Measurements from ENCODE around the gene PDF.

Gene PDF, protein sequence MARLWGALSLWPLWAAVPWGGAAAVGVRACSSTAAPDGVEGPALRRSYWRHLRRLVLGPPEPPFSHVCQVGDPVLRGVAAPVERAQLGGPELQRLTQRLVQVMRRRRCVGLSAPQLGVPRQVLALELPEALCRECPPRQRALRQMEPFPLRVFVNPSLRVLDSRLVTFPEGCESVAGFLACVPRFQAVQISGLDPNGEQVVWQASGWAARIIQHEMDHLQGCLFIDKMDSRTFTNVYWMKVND

DNA sequence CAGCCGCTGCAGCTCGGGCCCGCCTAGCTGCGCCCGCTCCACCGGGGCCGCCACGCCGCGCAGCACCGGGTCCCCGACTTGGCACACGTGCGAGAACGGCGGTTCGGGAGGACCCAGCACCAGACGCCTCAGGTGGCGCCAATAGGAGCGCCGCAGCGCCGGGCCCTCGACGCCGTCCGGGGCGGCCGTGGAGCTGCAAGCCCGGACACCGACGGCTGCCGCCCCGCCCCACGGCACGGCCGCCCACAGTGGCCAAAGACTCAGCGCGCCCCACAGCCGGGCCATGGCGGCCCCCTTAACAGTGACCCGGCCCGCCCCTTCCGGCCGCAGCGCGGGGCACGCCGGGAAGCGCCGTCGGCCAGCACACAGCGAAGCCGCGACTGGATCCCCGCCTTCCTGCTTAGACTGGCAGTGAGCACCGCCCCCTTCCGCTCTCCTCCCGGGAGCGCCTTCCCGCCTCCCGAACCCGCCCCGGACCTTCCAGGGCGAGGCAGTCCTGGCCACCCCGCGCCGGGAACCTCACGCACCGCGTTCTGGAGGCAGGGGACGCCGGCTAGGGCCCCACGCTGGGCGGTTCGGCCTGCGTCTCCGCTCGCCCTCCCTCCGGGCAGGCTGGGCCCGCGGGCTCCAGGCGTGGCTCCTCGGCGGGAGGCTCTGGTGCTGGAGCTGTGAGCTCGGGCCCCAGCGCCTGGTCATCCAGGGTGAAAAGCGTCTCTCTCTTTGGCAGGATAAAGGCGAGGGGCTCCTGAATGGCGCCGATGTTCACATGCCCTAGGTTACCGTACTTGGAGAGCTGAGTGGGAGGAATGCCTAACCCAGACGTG, at the start of gene PDF:
Gene PDF (minus strand): TSS at position 303 of the 824 bp plus-strand sequence. CDS start 18 bp downstream, at position 285.
- DNase-seq (ENCODE audit: low read depth): peak; percentile 73
- TF ChIP-seq, protein P1, sequence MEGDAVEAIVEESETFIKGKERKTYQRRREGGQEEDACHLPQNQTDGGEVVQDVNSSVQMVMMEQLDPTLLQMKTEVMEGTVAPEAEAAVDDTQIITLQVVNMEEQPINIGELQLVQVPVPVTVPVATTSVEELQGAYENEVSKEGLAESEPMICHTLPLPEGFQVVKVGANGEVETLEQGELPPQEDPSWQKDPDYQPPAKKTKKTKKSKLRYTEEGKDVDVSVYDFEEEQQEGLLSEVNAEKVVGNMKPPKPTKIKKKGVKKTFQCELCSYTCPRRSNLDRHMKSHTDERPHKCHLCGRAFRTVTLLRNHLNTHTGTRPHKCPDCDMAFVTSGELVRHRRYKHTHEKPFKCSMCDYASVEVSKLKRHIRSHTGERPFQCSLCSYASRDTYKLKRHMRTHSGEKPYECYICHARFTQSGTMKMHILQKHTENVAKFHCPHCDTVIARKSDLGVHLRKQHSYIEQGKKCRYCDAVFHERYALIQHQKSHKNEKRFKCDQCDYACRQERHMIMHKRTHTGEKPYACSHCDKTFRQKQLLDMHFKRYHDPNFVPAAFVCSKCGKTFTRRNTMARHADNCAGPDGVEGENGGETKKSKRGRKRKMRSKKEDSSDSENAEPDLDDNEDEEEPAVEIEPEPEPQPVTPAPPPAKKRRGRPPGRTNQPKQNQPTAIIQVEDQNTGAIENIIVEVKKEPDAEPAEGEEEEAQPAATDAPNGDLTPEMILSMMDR (IDR thresholded peaks at IDR 0.05; ENCODE audit: control insufficient read depth, extremely low read depth, insufficient read depth): no peak
- peak within 1 kb of the TSS; percentile 90 for H3K4me3 ChIP-seq (ENCODE audit: low read depth, low read length)

DNA sequence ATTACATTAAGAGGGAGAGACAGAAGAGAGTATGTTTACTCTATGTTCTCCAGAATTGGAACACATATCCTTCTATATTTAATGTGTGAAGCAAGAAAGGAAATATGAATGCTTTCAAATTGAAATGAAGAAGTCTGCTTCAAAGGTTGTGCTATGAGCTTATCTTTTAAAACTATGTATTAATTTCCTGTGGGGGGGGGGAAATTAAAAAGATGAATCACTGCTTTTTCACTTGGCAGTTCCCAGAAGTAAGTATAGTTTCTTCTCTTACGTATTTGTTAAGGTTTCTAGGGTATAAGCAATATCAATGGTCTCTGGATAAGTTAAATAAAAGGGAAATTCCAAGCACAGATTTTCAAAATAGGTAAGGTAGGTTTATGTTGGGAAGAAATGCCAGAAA, 48.4 kb upstream of the PDF start:
- DNase-seq (ENCODE audit: low read depth): no peak
- no peak overlapping the region for H3K4me3 ChIP-seq (ENCODE audit: low read depth, low read length)
- TF ChIP-seq, protein P1 (IDR thresholded peaks at IDR 0.05; ENCODE audit: control insufficient read depth, extremely low read depth, insufficient read depth): no peak

DNA sequence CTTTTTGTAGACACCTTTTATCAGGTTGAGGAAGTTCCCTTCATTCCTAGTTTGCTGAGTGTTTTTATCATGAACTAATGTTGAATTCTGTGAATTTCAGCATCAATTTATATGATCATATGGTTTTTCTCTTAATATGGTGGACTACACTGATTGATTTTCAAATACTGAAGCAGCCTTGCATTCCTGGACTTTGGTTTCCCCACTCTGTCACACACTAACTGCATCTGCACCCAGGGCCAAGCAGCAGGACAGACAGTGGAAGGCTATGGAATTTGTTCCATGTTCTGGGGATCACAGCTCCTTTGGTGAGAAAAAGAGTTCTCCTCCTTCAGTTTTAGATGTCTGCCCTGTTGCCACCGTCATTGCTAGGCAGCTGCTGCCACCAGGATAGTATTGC, 47.6 kb upstream of the PDF start:
- TF ChIP-seq, protein P1 (IDR thresholded peaks at IDR 0.05; ENCODE audit: control insufficient read depth, extremely low read depth, insufficient read depth): no peak
- DNase-seq (ENCODE audit: low read depth): no peak

DNA sequence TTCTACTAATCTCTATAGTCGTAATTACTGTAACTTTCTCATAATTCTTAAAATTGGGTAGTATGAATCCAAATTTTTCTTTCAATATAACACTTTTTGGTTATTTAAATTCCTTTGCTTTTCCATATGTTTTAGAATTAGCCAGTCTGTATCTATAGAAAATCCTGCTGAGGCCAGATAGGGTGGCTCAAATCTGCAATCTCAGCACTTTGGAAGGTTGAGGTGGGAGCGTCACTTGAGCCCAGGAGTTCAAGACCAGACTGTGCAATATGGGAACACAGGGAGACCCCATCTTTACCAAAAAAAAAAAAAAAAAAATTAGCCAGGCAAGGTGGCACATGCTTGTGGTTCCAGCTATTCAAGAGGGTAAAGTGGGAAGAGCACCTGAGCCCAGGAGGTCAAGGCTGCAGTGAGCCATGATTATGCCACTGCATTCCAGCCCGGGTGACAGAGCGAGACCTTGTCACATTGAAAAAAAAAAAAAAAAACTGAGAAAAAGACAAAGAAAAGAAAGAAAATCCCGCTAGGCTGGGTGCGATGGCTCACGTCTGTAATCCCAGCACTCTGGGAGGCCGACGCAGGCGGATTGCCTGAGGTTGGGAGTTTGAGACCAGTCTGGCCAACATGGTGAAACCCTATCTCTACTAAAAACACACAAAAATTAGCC, 46.1 kb upstream of the PDF start:
- TF ChIP-seq, protein P1 (IDR thresholded peaks at IDR 0.05; ENCODE audit: control insufficient read depth, extremely low read depth, insufficient read depth): no peak
- DNase-seq (ENCODE audit: low read depth): no peak
- H3K4me3 ChIP-seq (ENCODE audit: low read depth, low read length): no peak overlapping the region

More for the DNA sequence above, 47.6 kb upstream of the PDF start:
- no peak overlapping the region for H3K4me3 ChIP-seq (ENCODE audit: low read depth, low read length)

DNA sequence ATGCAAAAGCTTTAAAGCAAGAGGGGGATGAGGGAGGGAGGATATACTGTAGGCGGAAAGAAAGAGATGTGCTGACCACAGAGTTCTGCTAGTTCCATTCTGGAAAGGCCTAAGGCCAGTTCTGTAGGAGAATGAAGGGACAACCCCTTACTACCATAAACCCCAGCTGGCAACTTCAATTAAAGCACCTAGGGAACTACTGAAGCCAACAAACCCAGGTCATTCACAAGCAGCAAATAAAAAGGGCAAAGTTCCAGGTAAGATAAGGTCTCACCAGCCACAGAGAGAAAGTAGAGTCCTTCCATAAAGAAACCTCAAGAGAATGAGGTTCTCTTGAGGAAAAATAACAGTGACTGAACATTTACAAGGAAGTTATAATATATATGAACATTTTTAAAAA, 42.6 kb upstream of the PDF start:
- TF ChIP-seq, protein P1 (IDR thresholded peaks at IDR 0.05; ENCODE audit: control insufficient read depth, extremely low read depth, insufficient read depth): no peak
- H3K4me3 ChIP-seq (ENCODE audit: low read depth, low read length): no peak overlapping the region
- no peak for DNase-seq (ENCODE audit: low read depth)

DNA sequence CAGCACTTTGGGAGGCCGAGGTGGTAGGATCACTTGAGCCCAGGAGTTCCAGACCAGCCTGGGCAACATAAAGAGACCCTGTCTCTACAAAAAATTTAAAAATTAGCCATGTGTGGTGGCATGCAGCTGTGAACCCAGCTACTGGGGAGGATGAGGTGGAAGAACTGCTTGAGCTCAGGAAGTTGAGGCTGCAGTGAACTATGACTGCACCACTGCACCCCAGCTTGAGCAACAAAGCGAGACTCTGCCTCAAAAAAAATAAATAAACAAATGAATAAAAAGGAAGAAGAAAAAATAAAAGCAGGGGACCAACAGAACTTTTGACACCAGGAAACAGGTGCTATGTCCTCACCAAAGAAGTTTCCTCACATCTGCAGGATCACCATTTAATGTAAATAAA, 41.2 kb upstream of the PDF start:
- H3K4me3 ChIP-seq (ENCODE audit: low read depth, low read length): no peak overlapping the region
- no peak for DNase-seq (ENCODE audit: low read depth)
- TF ChIP-seq, protein P1 (IDR thresholded peaks at IDR 0.05; ENCODE audit: control insufficient read depth, extremely low read depth, insufficient read depth): no peak

Data from LNCaP clone FGC (cell line).